DMS153 (cell line): Measurements from ENCODE around the gene BRD3.

Experiments used
- DNase-seq: peaks from one replicate; lab custom pipeline; 2025; lab: John Stamatoyannopoulos, UW

The BRD3 gene

DNA sequence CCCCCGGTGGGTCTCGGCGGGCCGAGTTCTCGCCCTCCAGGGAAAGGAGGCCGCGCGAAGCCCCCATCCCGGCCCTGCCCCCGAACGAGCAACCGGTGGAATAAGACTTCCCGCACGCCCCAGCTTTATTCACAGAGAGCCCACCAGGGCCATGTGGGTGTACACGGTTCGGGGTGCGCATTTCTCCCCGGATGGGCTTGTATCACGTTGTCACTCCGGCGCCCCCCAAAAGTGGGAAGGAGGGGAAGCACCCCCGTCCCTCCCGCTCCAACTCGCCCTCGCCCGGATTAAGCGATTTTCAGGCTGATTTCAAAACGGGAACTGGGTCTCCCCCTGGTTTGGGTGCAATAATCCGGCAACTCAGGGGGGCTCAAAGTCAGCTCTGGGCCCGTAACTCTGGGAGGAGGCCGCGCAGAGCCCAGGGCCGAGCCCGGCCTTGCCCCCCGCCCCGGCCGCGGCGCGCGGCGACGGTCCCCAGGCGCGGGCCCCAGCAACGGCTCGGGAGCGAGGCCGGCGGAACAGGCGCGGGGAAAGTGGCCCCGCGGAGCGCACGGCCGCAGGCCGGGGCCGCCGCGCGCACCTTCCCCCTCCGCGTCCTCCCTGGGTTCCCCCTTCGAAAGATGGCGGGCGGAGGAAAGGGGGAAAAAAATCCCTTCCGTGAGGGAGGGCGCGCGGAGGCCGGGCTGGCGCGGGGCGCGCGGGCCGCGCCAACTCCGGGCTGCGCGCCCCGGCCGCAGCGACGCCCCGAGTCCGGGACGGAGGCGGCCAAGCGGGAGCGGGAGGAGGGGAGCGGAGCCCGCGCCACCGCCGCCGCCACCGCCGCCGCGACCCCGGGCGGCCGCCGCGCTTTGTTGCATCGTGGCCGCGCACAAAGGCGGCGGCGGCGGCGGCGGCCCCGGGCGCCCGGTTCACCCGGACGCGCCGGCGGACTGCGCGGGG, 644 bp downstream of the BRD3 start:
- no peak for DNase-seq

DNA sequence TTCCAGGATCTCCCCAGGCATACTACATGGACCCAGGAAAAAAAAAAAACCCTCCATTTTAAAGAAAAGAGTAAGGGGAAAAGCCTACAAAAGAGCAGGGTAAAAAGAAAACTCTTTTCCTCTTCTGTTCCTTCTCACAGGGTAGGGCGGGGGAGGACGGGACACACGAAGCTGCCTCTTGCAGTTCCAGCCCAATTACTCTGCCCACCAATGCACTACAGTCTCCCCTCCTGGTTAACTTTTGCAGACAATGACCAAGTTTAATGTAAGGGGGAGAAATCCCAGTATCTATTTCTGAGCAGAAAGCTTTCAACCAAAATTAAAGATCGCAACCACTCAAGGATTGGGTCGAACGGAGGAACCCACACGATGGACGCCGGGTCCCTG, 1.3 kb downstream of the BRD3 start:
- DNase-seq, result no peak

DNA sequence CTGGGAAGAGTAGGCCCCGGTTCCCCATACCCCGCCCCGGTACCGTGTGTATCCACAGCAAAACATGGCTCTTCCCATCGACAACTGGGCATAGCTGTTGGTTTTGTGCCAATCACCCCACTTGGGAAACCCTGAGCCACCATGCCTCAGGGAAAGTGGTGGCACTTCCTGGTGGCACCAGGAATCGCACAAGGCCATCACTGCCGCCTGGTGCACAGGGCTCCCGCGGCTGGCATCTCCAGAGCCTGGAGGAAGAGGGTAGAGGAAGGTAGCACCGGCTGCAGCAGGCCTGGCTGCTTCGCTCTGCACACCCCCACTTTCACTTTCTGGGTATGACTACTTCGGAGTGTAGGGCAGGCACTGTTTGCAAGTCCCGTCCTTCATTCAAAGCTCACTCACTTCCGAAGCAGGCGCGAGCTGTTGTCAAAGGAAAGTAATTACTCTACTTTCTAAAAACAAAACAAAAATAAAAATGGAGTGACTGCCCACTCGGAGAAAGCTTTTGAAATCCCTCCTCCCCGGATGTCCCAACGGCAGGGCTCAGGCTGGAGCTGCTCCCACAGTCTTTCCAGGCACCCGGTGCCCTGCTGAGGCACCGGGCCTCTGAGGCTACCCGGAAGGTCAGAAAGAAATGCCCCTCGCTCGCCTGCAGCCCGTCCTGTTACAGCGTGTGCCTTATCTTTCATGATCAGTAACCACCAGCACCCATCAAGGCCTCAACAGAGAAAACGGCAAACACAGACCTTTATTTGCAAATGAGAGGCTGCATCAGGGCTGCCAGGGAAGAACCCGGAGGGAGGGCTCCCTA, 2.0 kb downstream of the BRD3 start:
- no peak for DNase-seq

GRCh38 chr9:134064711-134065110, 3.1 kb downstream of the BRD3 start:
- no peak for DNase-seq

DNA sequence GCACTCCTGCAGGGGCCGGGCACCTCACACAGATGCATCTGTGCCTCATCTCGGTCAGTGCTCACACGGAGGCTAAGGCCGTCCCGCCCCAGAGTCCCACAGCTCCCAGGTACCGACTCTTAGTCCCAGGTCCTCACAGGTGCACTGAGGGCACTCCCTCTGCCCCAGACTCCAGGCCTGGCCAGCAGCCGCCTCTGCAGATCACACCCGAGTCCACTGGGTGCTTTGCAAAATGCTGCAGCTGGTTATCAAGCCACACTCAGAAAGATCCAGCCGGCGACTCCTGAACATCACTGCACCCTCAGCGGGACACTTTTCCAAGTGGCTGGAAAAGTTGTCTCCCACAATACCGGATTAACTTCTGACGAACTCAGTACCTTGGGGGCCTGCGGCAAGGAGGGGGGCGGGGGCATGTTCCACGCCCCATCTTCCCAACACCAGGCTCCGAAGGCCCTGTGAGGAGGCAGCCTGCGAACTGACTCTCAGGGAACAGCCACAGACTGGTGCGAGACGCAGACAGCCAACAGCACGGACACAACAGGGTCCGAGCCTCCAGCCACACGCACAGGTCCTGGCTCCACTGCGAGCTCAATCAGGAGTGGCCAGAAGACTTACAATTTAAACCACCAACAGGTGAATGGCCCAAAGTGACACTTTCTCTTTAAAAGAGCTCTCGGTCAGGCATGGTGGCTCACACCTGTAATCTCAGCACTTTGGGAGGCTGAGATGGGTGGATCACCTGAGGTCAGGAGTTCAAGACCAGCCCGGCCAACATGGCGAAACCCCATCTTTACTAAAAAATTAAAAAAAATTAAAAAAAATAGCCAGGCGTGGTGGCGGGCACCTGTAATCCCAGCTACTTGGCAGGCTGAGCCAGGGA, 4.0 kb downstream of the BRD3 start:
- DNase-seq, result no peak

DNA sequence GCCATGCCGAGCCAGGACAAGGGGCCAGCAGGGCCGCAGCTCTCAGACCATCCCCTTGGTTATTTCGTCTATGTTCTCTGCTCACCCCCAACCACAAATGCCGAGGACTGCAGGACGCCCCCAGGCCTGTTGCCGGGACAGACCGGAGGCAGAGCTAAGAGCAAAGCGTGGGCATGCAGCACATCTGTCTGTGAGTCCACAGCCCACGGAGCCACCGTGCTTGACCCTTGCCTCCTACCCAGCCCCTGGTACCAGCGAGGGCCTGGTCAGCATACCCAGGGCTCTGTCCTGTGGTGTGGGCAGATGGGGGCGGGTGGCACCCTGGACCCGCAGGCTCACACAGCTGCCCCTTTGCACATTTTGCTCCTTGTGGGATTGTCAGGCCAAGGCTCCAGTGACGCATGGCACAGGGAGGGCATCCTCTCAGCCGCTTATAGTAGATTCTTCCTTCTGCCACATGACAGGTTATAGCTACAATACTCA, 4.7 kb downstream of the BRD3 start:
- DNase-seq, result no peak

- DNase-seq, result no peak
These were observed 5.3 kb downstream of the BRD3 start for GRCh38 chr9:134062461-134063087.

GRCh38 chr9:134061688-134062371, 6.0 kb downstream of the BRD3 start:
- DNase-seq, result no peak

DNA sequence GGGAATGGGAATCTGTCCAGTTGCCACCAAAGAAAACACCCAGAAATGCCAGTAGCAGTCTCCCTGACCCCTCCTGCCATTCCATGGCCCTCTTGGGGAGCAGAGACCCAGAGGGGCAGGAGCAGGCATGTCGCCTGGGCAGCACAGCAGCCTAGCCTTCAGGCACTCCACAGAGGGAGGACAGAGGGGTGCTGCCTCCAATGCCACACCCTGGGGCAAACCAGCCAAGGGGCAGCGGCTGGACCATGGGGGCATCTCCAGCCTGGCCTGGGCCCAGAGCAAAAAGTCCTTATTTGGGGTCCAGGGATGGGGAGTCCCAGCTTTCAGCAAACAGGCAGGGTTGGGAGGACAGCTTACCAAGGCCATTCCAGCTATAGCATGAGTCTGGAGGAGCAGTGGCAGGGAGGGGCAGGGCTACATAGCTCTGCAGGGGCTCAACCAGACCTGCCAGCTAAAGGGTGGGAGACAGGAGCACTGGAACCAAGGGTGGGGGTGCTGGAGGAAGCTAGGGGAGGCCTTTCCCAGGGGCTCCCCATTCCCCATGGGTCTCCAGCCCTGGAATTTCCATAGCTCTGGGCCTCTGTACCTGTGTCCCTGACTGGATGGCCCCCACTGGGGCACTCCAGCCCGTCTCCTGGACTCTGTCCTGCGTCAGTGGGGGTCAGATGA, 6.7 kb downstream of the BRD3 start:
- no peak for DNase-seq

- DNase-seq, result no peak
These were observed 7.3 kb downstream of the BRD3 start for GRCh38 chr9:134060546-134060945.

DNA sequence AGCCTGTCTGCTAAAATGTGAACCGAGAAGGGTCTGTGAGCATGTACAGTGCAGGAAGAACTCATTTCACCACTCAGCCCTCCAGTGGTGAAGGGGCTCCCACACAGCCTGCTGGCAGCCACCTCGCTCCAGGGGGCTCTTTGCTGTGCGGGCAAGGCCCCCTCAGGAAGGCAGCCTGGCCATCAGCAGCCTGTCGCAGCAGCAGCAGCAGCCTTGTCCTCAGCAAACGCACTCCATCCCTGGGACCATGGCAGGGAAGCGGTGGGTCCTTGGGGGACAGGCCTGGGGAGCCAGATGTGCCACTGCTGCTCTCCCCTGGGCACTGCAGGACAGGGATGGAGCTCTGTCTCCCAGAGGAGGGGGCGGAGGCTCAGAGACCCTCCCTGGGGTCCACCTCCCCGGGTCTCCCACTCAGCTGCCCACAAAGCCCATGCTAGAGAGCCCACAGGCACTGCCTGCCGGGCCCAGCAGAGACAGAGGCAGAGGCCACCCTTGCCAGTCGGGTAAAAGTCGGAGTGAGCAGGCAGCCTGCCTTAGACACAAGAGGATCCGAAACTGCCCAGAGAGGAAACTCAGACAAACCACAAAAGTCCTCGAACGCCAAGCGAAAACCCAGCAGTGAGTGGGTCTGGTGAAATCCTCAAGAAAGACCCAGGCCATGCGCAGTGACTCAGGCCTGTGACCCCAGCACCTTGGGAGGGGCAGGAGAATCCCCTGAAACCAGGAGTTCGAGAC, 8.0 kb downstream of the BRD3 start:
- no peak for DNase-seq

GRCh38 chr9:134059188-134059641, 8.6 kb downstream of the BRD3 start:
- no peak for DNase-seq

GRCh38 chr9:134058716-134059115, 9.1 kb downstream of the BRD3 start:
- DNase-seq, result no peak

DNA sequence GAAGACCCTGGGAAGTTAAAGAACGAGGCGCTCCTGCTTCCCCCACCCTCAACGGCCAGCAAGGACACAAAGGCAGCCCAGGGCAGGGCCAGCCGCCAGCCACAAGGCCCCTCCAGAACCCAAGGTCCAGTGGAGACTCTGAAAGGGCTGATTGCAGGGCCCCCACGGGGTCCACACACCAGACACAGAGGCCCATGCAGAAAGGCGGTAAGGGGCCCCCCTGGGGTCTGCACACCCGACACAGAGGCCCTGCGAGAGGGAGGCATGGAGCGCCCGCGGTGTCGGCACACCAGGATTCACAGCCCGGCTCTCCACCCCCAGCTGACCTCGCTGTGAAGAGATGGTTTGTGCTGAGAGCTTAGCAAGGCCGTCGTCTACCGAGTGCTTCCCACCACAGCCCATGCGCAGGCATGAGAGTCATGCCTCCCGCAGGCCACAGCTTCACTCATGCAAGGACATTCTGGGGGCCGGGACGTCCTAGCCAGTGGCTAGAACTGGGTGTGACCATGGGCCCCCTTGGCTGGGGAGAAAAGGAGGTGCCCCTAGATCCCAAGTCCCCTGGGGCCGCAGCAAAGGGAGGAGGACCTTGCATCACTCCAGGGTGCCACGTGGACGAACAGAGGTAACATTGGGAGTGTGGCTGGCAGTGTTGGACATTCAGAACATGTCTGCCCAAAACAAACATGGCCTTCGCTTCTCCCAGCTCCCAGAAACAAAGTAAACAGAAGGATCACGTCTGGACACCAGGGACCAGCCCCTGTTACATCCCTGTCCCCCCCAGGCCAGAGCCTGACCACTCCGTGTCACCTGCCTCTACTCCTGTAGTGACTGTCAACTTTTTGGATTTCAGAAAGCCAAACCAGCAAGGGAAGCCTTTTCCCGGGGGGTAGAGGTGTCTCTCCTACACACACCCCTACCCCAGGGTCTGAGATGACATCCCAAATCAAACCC, 9.8 kb downstream of the BRD3 start:
- DNase-seq, result no peak

- DNase-seq, result no peak
These were observed 10.5 kb downstream of the BRD3 start for GRCh38 chr9:134057307-134057657.

GRCh38 chr9:134056483-134057306, 11.1 kb downstream of the BRD3 start:
- DNase-seq, result no peak

GRCh38 chr9:134055981-134056461, 11.8 kb downstream of the BRD3 start:
- no peak for DNase-seq
